Peyer's patch (tissue), 4 donors: Measurements from ENCODE around the gene LONRF3.

Experiments used
- POLR2A ChIP-seq, 2 donors: fragments of 450-650 bp; IDR thresholded peaks; one replicate each; pipeline ENCODE4 v1.5.1; 2017; ENCODE audit warnings: antibody characterized with exemption in 2 of 2, mild to moderate bottlenecking in 2 of 2, moderate library complexity in 2 of 2
- TF ChIP-seq, protein P1 (sequence below), 6 experiments: fragments of 450-650 bp in 4 of 6; fragments of 200-600 bp in 2 of 6; sonication (generic) in 1 of 6; IDR thresholded peaks; one replicate each; pipeline ENCODE4 v1.5.1; 2017 to 2019; ENCODE audit warnings: antibody characterized with exemption in 6 of 6, mild to moderate bottlenecking in 3 of 6, moderate library complexity in 1 of 6

DNA sequence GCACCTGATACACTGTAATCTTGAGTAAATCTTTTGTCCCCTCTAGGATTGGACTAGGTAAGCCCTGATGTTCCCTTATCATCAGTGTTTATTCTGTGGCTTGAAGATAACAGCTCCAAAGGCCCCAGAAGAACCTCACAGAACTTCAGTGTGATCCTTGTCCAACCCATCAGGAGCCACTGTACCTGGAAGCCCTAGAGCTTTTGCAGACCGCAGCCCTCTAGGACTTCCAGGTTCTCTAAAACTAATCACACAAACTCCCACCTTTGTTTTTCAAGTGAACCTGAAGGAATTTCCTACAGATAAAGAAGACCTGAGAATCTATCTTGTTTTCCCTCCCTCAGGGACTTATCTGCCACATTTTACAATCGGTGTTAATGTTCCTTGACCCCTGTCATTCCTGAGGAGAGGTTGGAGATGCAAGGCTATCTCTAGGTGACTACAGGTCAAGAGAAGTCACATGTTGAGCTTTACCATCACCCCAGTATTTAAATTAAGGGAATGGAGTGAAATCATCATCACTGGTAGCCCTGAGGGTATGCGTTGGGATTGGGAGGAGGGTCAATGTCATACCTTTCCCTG, 32.9 kb downstream of the LONRF3 start:
- no peak for TF ChIP-seq POLR2A (IDR thresholded peaks at IDR 0.05)
- TF ChIP-seq, protein P1, sequence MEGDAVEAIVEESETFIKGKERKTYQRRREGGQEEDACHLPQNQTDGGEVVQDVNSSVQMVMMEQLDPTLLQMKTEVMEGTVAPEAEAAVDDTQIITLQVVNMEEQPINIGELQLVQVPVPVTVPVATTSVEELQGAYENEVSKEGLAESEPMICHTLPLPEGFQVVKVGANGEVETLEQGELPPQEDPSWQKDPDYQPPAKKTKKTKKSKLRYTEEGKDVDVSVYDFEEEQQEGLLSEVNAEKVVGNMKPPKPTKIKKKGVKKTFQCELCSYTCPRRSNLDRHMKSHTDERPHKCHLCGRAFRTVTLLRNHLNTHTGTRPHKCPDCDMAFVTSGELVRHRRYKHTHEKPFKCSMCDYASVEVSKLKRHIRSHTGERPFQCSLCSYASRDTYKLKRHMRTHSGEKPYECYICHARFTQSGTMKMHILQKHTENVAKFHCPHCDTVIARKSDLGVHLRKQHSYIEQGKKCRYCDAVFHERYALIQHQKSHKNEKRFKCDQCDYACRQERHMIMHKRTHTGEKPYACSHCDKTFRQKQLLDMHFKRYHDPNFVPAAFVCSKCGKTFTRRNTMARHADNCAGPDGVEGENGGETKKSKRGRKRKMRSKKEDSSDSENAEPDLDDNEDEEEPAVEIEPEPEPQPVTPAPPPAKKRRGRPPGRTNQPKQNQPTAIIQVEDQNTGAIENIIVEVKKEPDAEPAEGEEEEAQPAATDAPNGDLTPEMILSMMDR (IDR thresholded peaks at IDR 0.05) = no peak
